Hepatocyte (in vitro differentiated cells): ENCODE data around the gene UBN2.

Source experiments
- CTCF ChIP-seq: fragments of 200-600 bp; sonication (generic); IDR thresholded peaks from 2 replicates; pipeline ENCODE4 v1.5.1; 2016; ENCODE audit warnings: antibody characterized with exemption, mild to moderate bottlenecking; ENCODE audit not compliant: poor library complexity
- EZH2phosphoT487 ChIP-seq: fragments of 200-600 bp; sonication (generic); IDR thresholded peaks from one replicate; pipeline ENCODE4 v1.6.1; 2018; ENCODE audit warnings: antibody characterized with exemption, mild to moderate bottlenecking, low read depth, moderate library complexity; ENCODE audit not compliant: unreplicated experiment, severe bottlenecking

- TF ChIP-seq CTCF (no peak), EZH2phosphoT487 (no peak)
These were observed 123.7 kb downstream of the UBN2 start for GRCh38 chr7:139354729-139355128.
